ENCODE results near the gene EMP3. TPM values are rescaled to one million over a fixed set of nuclear protein-coding genes. Genes with fewer than 3 reads are reported as not detected.

The EMP3 gene
- total RNA-seq, 1 experiment from 2014 or later = 92.9 TPM

GRCh38 chr19:48371367-48371766, 46.0 kb downstream of the EMP3 start:
- ATAC-seq = no peak
- Histone ChIP-seq H3K4me2 (ENCODE audit: low read length) (no peak overlapping the region), H3K9me2 (ENCODE audit: insufficient read depth) (no peaks in the 10 kb centered on the region), H3K9ac (ENCODE audit: low read length) (no peak overlapping the region), H3K27ac (ENCODE audit: low read depth, low read length) (no peak overlapping the region), H2AFZ (ENCODE audit: low read depth, low read length, poor library complexity, severe bottlenecking) (no peak overlapping the region), H3K27me3 (ENCODE audit: insufficient read depth, low read length) (no peaks in the 10 kb centered on the region), H3K4me1 (ENCODE audit: control insufficient read depth in 1 of 2, insufficient read depth in 2 of 2, low read length in 2 of 2) (peaks cover 14 to 18% of the 10 kb centered on the region in 2 experiments; a peak in 3 of 4 replicates), H3K36me3 (ENCODE audit: control insufficient read depth in 1 of 2, insufficient read depth in 2 of 2, low read length in 2 of 2) (no peaks in the 10 kb centered on the region), H3K4me3 (replicated peaks in 1 of 2; ENCODE audit: low read depth in 1 of 2, low read length in 2 of 2) (no peak overlapping the region), H3K9me3 (ENCODE audit: control insufficient read depth in 1 of 2, insufficient read depth in 1 of 2, low read depth in 1 of 2, low read length in 2 of 2) (no peaks in the 10 kb centered on the region), H3K79me2 (ENCODE audit: insufficient read depth, low read length) (no peaks in the 10 kb centered on the region), H4K20me1 (ENCODE audit: insufficient read depth) (no peaks in the 10 kb centered on the region)
- CTCF ChIA-PET = interaction anchor here (0.9 to 1.1 kb wide), 2 partner anchors 19 to 20 kb away, joined by 3 to 4 read pairs; partner anchors contain the start of gene KDELR1
- POLR2A ChIA-PET = no interaction called here
- no TSS peak for BruUV-seq (replicated peaks)
- TF ChIP-seq TCF7L2 (IDR thresholded peaks at IDR 0.05; ENCODE audit: borderline replicate concordance, extremely low read depth, insufficient read depth, insufficient read length) (no peak), ZBTB33 (IDR thresholded peaks at IDR 0.05; ENCODE audit: extremely low read depth, insufficient replicate concordance, low read length) (no peak), REST (IDR thresholded peaks at IDR 0.05; ENCODE audit: low read depth) (no peak), FOSL1 (IDR thresholded peaks at IDR 0.05; ENCODE audit: low read depth) (no peak), MAX (IDR thresholded peaks at IDR 0.05) (no peak), ELF1 (IDR thresholded peaks at IDR 0.05; ENCODE audit: borderline replicate concordance, low read depth) (no peak), CTCF (IDR thresholded peaks at IDR 0.05 in 2 of 3, conservative IDR thresholded peaks at IDR 0.05 in 1 of 3; ENCODE audit: borderline replicate concordance in 1 of 3, insufficient read depth in 1 of 3, low read depth in 2 of 3, low read length in 2 of 3) (no peak), ZNF274 (IDR thresholded peaks at IDR 0.05; ENCODE audit: low read depth, low read length) (no peak), CEBPB (IDR thresholded peaks at IDR 0.05; ENCODE audit: low read depth) (no peak), JUND (IDR thresholded peaks at IDR 0.05) (no peak), CBX3 (IDR thresholded peaks at IDR 0.05; ENCODE audit: low read depth) (no peak), POLR2A (IDR thresholded peaks at IDR 0.05; ENCODE audit: borderline replicate concordance, extremely low read depth, insufficient read depth, insufficient read length) (no peak), ZFX (IDR thresholded peaks at IDR 0.05) (no peak), EZH2 (IDR thresholded peaks at IDR 0.05) (no peak), SIN3A (IDR thresholded peaks at IDR 0.05; ENCODE audit: low read depth) (no peak), ATF3 (IDR thresholded peaks at IDR 0.05) (no peak), SP1 (IDR thresholded peaks at IDR 0.05; ENCODE audit: low read depth) (no peak), EGR1 (IDR thresholded peaks at IDR 0.05; ENCODE audit: low read depth) (no peak), POLR2AphosphoS5 (IDR thresholded peaks at IDR 0.05; ENCODE audit: low read depth, low read length) (no peak)
- DNase-seq (ENCODE audit: low read depth, low spot score) = no peak
- RAD21 ChIA-PET (ENCODE audit: low non-redundant PET in 1 of 2, low total read pairs in 2 of 2, uncharacterized antibody in 2 of 2, unreplicated experiment in 2 of 2) = no interaction called here
- intact Hi-C loops (cut with micrococcal nuclease) = no loop called here

Data from HCT116 (cell line).